Measurements from ENCODE around the gene CYP3A5. TPM values are rescaled to one million over a fixed set of nuclear protein-coding genes. Genes with fewer than 3 reads are reported as not detected.

CYP3A5 gene
- total and polyA plus RNA-seq, 2 of the 13 experiments (the other 11 are each of a cell fraction or from before 2014, with no cell fraction given) = 5.7 to 9.3 TPM

DNA sequence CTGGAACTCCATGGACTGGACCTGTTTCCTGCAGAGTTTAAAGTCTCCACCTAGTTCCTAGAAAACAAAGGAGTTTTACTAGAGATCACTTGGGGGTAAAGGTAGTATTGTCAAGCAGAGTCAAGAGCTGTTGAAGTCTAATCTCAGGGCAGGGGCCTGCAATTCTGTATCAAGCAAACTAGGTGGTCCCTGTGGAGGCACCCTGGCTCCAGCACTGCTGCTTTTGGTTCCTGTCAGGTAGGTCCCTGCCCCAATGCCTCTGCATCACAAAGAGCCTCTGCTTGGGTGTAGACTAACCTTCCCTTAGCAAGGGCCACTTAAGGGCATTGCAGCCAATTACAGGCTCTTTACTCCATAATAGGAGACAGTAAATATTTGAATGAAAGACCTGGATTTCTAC, 40.5 kb downstream of the CYP3A5 start:
- POLR2A ChIA-PET = no interaction called here
- no peak overlapping the region for H3K4me3 ChIP-seq (replicated peaks in 1 of 3; ENCODE audit: insufficient read depth in 1 of 3, low read depth in 2 of 3, low read length in 3 of 3)
- no peak overlapping the region for H3K4me2 ChIP-seq (ENCODE audit: low read depth, low read length)
- no peaks in the 10 kb centered on the region; a peak in 1 of 5 replicates for H3K36me3 ChIP-seq (replicated peaks in 1 of 2; ENCODE audit: control insufficient read depth in 1 of 2, insufficient read depth in 2 of 2, low read length in 2 of 2)
- ATAC-seq (no peak), DNase-seq (ENCODE audit: low spot score) (no peak), FAIRE-seq (no peak)
- peak; percentile 62; the same call in 1 of the 2 replicates for TF ChIP-seq BCL6 (CRISPR knock-in tag; IDR thresholded peaks at IDR 0.05)
- TF ChIP-seq GZF1 (CRISPR knock-in tag; IDR thresholded peaks at IDR 0.05) = no peak
- no peak overlapping the region for H3K27ac ChIP-seq (ENCODE audit: extremely low read length, insufficient read depth, low read length)
- H3K9me3 ChIP-seq (ENCODE audit: low read length) = no peaks in the 10 kb centered on the region
- no peaks in the 10 kb centered on the region for H3K4me1 ChIP-seq (ENCODE audit: insufficient read depth, low read length)
- no peaks in the 10 kb centered on the region for H3K27me3 ChIP-seq (ENCODE audit: control insufficient read depth in 1 of 2, insufficient read depth in 2 of 2, low read length in 2 of 2)
- in situ Hi-C loops (cut with HindIII; ENCODE audit: extremely low pct_ligation_motif_present, low pct_unique_long_range_greater_than_20kb) = loop anchor here (10.0 kb wide), 1 partner anchor 266 kb away; no protein-coding TSS in a partner anchor
- no peak overlapping the region for H2AFZ ChIP-seq (ENCODE audit: low read length)
- no peak overlapping the region for H3K9ac ChIP-seq (ENCODE audit: insufficient read depth, low read depth, low read length)
- intact Hi-C loops (cut with micrococcal nuclease; ENCODE audit: unreplicated experiment) = loop anchor here (10.0 kb wide), 1 partner anchor 276 kb away; the partner anchor contains the start of gene TRIM4
- no peaks in the 10 kb centered on the region for H3K79me2 ChIP-seq (ENCODE audit: insufficient read depth, low read length)
- BruUV-seq (replicated peaks) = no TSS peak
- no peaks in the 10 kb centered on the region for H4K20me1 ChIP-seq (ENCODE audit: insufficient read depth, low read length)
- CTCF ChIA-PET (ENCODE audit: low intra/inter-chr PET ratio, low total read pairs) = no interaction called here

- WGBS (ENCODE audit: low lambda C conversion rate) = 100% methylated on average over 13 of the region's 23 CpGs
- TF ChIP-seq USF2 (IDR thresholded peaks at IDR 0.05; ENCODE audit: low read depth, low read length) (no peak), USF2 (CRISPR knock-in tag; IDR thresholded peaks at IDR 0.05; ENCODE audit: borderline replicate concordance) (no peak), HCFC1 (IDR thresholded peaks at IDR 0.05; ENCODE audit: low read depth, low read length) (no peak), ZNF598 (CRISPR knock-in tag; IDR thresholded peaks at IDR 0.05; ENCODE audit: borderline replicate concordance) (no peak), ZNF124 (CRISPR knock-in tag; IDR thresholded peaks at IDR 0.05) (no peak), MTF1 (CRISPR knock-in tag; IDR thresholded peaks at IDR 0.05) (no peak), TBP (CRISPR knock-in tag; IDR thresholded peaks at IDR 0.05) (no peak), NCOA1 (CRISPR knock-in tag; IDR thresholded peaks at IDR 0.05) (no peak), HNRNPH1 (optimal IDR thresholded peaks at IDR 0.05; ENCODE audit: low read depth, low read length) (no peak), TCF7 (IDR thresholded peaks at IDR 0.05; ENCODE audit: low read depth) (no peak), REXO4 (CRISPR knock-in tag; IDR thresholded peaks at IDR 0.05; ENCODE audit: borderline replicate concordance) (no peak), ZNF572 (CRISPR knock-in tag; IDR thresholded peaks at IDR 0.05) (no peak)
- Histone ChIP-seq H3K9me3 (ENCODE audit: low read length) (no peaks in the 10 kb centered on the region), H3K4me2 (ENCODE audit: low read depth, low read length) (no peak overlapping the region), H3K4me3 (replicated peaks in 1 of 3; ENCODE audit: insufficient read depth in 1 of 3, low read depth in 2 of 3, low read length in 3 of 3) (no peak overlapping the region), H3K9ac (ENCODE audit: insufficient read depth, low read depth, low read length) (no peak overlapping the region), H3K79me2 (ENCODE audit: insufficient read depth, low read length) (no peaks in the 10 kb centered on the region), H3K36me3 (replicated peaks in 1 of 2; ENCODE audit: control insufficient read depth in 1 of 2, insufficient read depth in 2 of 2, low read length in 2 of 2) (peaks cover 0 to 3% of the 10 kb centered on the region in 2 experiments; a peak in 1 of 5 replicates), H2AFZ (ENCODE audit: low read length) (no peak overlapping the region), H4K20me1 (ENCODE audit: insufficient read depth, low read length) (no peaks in the 10 kb centered on the region), H3K4me1 (ENCODE audit: insufficient read depth, low read length) (peaks cover 2% of the 10 kb centered on the region; the same call in 1 of the 2 replicates), H3K27me3 (ENCODE audit: control insufficient read depth in 1 of 2, insufficient read depth in 2 of 2, low read length in 2 of 2) (no peaks in the 10 kb centered on the region), H3K27ac (ENCODE audit: extremely low read length, insufficient read depth, low read length) (no peak overlapping the region)
- intact Hi-C loops (cut with micrococcal nuclease; ENCODE audit: unreplicated experiment) = loop anchor here (10.0 kb wide), 1 partner anchor 276 kb away; the partner anchor contains the start of gene TRIM4
- ChIA-PET POLR2A (no interaction called here), CTCF (ENCODE audit: low intra/inter-chr PET ratio, low total read pairs) (no interaction called here)
- DNase-seq (ENCODE audit: low spot score) (no peak), ATAC-seq (no peak), FAIRE-seq (no peak)
- no TSS peak for BruUV-seq (replicated peaks)
- in situ Hi-C loops (cut with HindIII; ENCODE audit: extremely low pct_ligation_motif_present, low pct_unique_long_range_greater_than_20kb) = loop anchor here (10.0 kb wide), 1 partner anchor 266 kb away; no protein-coding TSS in a partner anchor
Measured at GRCh38 chr7:99638731-99639130, 41.1 kb downstream of the CYP3A5 start.

Data from HepG2 (cell line).